Fibroblast of lung (primary cell): Measurements from ENCODE around the gene STON1. TPM values are rescaled to one million over a fixed set of nuclear protein-coding genes. Genes with fewer than 3 reads are reported as not detected.
"Not testable (repeated sequence)": the region's sequence is repeated elsewhere in the genome, so short reads cannot be mapped to it uniquely, and the experiment has no call there.

Experiments used
- DNase-seq, 2 donors: peaks; one replicate each; pipeline versions ENCODE4 v3.0.0 to v3.0.0-alpha.2; 2010; ENCODE audit warnings: low read depth in 2 of 2
- H2AFZ ChIP-seq: 2 replicates; pipeline ENCODE4 v1.5.1; 2012; ENCODE audit warnings: low read length, control low read depth, inconsistent platforms
- H3K27ac ChIP-seq: 2 replicates; pipeline ENCODE4 v1.5.1; 2011; ENCODE audit warnings: low read length, control low read depth; ENCODE audit not compliant: insufficient read depth
- H3K27me3 ChIP-seq: 2 replicates; pipeline ENCODE4 v1.5.1; 2011; ENCODE audit warnings: mild to moderate bottlenecking, low read length; ENCODE audit not compliant: control insufficient read depth, insufficient read depth
- H3K36me3 ChIP-seq: 2 replicates; pipeline ENCODE4 v1.5.1; 2011; ENCODE audit warnings: low read length; ENCODE audit not compliant: control insufficient read depth, insufficient read depth
- H3K4me1 ChIP-seq: 2 replicates; pipeline ENCODE4 v1.5.1; 2011; ENCODE audit warnings: low read length; ENCODE audit not compliant: control insufficient read depth, insufficient read depth; ENCODE audit errors: extremely low read depth
- H3K4me2 ChIP-seq: 2 replicates; pipeline ENCODE4 v1.5.1; 2011; ENCODE audit warnings: low read length, control low read depth; ENCODE audit not compliant: insufficient read depth; ENCODE audit errors: extremely low read depth
- H3K4me3 ChIP-seq, 4 experiments: fragments of 200-600 bp in 1 of 4; sonication (generic) in 1 of 4; replicated peaks in 1 of 4; 2 replicates each; pipeline ENCODE4 v1.5.1; 2011 to 2016; ENCODE audit warnings: low read length in 4 of 4, low read depth in 3 of 4, mild to moderate bottlenecking in 3 of 4, control low read depth in 2 of 4, inconsistent platforms in 1 of 4, mixed read lengths in 1 of 4; ENCODE audit not compliant: insufficient read depth in 1 of 4; ENCODE audit errors: control extremely low read depth in 1 of 4
- H3K79me2 ChIP-seq: 2 replicates; pipeline ENCODE4 v1.5.1; 2012; ENCODE audit warnings: mild to moderate bottlenecking, low read length, inconsistent platforms; ENCODE audit not compliant: control insufficient read depth, insufficient read depth
- H3K9ac ChIP-seq: 2 replicates; pipeline ENCODE4 v1.5.1; 2011; ENCODE audit warnings: mild to moderate bottlenecking, low read length, control low read depth; ENCODE audit not compliant: insufficient read depth
- H3K9me3 ChIP-seq: 2 replicates; pipeline ENCODE4 v1.5.1; 2012; ENCODE audit warnings: low read depth, low read length; ENCODE audit not compliant: control insufficient read depth, insufficient read depth
- H4K20me1 ChIP-seq: 2 replicates; pipeline ENCODE4 v1.5.1; 2011; ENCODE audit warnings: low read length; ENCODE audit not compliant: control insufficient read depth, insufficient read depth; ENCODE audit errors: extremely low read depth
- EZH2 ChIP-seq: IDR thresholded peaks from 2 replicates; pipeline ENCODE4 v1.5.1; 2012; ENCODE audit warnings: low read length, control low read depth, mild to moderate bottlenecking; ENCODE audit errors: missing control alignments
- polyA plus RNA-seq, 2 donors: library from polyadenylated mRNA; depleted of rRNA in 1 of 2; stranded (reverse) in 1 of 2; unstranded in 1 of 2; fragments of >200 nt; gene quantifications; 2 replicates each; pipeline ENCODE4 v1.2.1, GENCODE V29; 2011 to 2012; ENCODE audit warnings: missing spikeins in 1 of 2
- total RNA-seq: library from RNA; depleted of rRNA; stranded (reverse); fragments of >200 nt; gene quantifications from 2 replicates; pipeline ENCODE4 v1.2.1, GENCODE V29; 2014
- TF ChIP-seq, protein P1 (sequence below), 2 donors: IDR thresholded peaks in 1 of 2; conservative IDR thresholded peaks in 1 of 2; 1 replicate in 1 of 2; 2 replicates in 1 of 2; pipeline ENCODE4 v1.5.1; 2011 to 2012; ENCODE audit warnings: low read length in 2 of 2, control low read depth in 1 of 2, inconsistent platforms in 1 of 2, low read depth in 1 of 2, mild to moderate bottlenecking in 1 of 2

STON1 gene
- total and polyA plus RNA-seq, 2 donors (not counting 1 experiment from before 2014, with no cell fraction given) = 11.3 to 16.7 TPM

DNA sequence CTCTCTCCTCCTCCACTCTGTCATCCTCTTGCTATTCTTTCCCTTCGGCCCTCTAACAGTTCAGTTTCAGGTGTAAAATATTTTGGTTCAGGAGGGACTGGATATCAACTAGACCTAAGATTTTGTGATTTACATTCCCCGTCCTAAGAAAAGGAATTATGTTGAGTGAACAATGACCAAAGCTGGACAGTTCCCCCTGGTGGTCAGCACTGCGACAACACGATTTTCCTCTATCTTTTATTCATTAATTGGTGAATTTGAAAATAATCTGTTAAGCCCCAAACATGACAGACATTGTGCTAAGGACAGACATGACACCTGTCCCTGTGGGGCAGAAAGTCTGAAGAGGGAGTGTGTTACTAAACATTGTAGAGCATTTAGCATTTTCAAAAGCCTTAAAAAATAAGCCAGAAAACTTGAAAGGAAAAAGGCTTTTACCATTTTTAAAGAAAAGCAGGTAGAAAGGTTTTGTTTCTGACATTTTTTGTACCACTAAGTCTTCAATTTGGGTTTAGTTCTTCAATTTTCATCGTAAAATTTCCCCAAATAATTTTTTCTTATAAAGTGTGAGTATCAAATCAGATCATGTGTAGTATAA, 59.3 kb downstream of the STON1 start:
- H2AFZ ChIP-seq = no peak overlapping the region

DNA sequence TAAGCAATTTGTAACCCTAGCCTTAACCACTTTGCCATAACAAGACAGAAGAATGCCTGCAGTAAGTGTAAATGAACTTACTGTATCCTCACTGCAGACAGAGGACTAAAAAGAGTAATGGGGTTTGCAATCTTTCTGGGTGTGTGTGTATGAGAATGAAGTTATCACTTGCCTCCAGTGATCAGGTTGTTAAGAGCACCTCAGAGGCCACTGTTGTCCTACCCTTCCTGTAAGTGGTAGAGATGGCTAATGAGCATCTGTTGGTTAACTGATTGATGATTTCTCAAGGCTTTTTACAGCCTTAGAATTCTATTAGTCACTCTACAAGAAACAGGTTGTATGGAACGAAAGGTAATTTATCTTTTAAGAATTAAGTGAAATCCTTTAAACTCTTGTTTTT, 60.1 kb downstream of the STON1 start:
- Histone ChIP-seq H3K27me3 (no peaks in the 10 kb centered on the region), H3K9ac (no peak overlapping the region), H3K36me3 (no peaks in the 10 kb centered on the region), H3K27ac (no peak overlapping the region), H3K4me2 (no peak overlapping the region), H3K9me3 (no peaks in the 10 kb centered on the region), H3K4me1 (no peaks in the 10 kb centered on the region), H3K4me3 (no peak overlapping the region), H2AFZ (no peak overlapping the region), H3K79me2 (no peaks in the 10 kb centered on the region), H4K20me1 (no peaks in the 10 kb centered on the region)
- no peak for DNase-seq
- TF ChIP-seq, protein P1, sequence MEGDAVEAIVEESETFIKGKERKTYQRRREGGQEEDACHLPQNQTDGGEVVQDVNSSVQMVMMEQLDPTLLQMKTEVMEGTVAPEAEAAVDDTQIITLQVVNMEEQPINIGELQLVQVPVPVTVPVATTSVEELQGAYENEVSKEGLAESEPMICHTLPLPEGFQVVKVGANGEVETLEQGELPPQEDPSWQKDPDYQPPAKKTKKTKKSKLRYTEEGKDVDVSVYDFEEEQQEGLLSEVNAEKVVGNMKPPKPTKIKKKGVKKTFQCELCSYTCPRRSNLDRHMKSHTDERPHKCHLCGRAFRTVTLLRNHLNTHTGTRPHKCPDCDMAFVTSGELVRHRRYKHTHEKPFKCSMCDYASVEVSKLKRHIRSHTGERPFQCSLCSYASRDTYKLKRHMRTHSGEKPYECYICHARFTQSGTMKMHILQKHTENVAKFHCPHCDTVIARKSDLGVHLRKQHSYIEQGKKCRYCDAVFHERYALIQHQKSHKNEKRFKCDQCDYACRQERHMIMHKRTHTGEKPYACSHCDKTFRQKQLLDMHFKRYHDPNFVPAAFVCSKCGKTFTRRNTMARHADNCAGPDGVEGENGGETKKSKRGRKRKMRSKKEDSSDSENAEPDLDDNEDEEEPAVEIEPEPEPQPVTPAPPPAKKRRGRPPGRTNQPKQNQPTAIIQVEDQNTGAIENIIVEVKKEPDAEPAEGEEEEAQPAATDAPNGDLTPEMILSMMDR (conservative IDR thresholded peaks at IDR 0.05 in 1 of 2, IDR thresholded peaks at IDR 0.05 in 1 of 2; ENCODE audit: low read depth in 1 of 2, low read length in 2 of 2) = no peak
- TF ChIP-seq EZH2 = no peak

More for the DNA sequence above, 59.3 kb downstream of the STON1 start:
- Histone ChIP-seq H3K4me1 (no peaks in the 10 kb centered on the region), H3K79me2 (no peaks in the 10 kb centered on the region), H3K9me3 (no peaks in the 10 kb centered on the region), H4K20me1 (no peaks in the 10 kb centered on the region), H3K9ac (no peak overlapping the region), H3K4me3 (no peak overlapping the region), H3K36me3 (no peaks in the 10 kb centered on the region), H3K27ac (no peak overlapping the region), H3K4me2 (no peak overlapping the region), H3K27me3 (no peaks in the 10 kb centered on the region)
- peak; percentile 35 to 65 for DNase-seq
- TF ChIP-seq, protein P1 (conservative IDR thresholded peaks at IDR 0.05 in 1 of 2, IDR thresholded peaks at IDR 0.05 in 1 of 2; ENCODE audit: low read depth in 1 of 2, low read length in 2 of 2) = peak; percentile 81 to 88
- no peak for TF ChIP-seq EZH2

- no peak overlapping the region for H3K4me2 ChIP-seq
- H3K79me2 ChIP-seq = no peaks in the 10 kb centered on the region
- H4K20me1 ChIP-seq = no peaks in the 10 kb centered on the region
- H3K27ac ChIP-seq = no peak overlapping the region
- H3K27me3 ChIP-seq = no peaks in the 10 kb centered on the region
- H3K4me3 ChIP-seq = no peak overlapping the region
- H3K36me3 ChIP-seq = no peaks in the 10 kb centered on the region
- no peak overlapping the region for H3K9ac ChIP-seq
- TF ChIP-seq, protein P1 (conservative IDR thresholded peaks at IDR 0.05 in 1 of 2, IDR thresholded peaks at IDR 0.05 in 1 of 2; ENCODE audit: low read depth in 1 of 2, low read length in 2 of 2) = no peak
- no peak for TF ChIP-seq EZH2
- H2AFZ ChIP-seq = no peak overlapping the region
- no peak for DNase-seq
- H3K4me1 ChIP-seq = no peaks in the 10 kb centered on the region
- H3K9me3 ChIP-seq = no peaks in the 10 kb centered on the region
Measured at GRCh38 chr2:48592067-48592466, 62.1 kb downstream of the STON1 start.

DNA sequence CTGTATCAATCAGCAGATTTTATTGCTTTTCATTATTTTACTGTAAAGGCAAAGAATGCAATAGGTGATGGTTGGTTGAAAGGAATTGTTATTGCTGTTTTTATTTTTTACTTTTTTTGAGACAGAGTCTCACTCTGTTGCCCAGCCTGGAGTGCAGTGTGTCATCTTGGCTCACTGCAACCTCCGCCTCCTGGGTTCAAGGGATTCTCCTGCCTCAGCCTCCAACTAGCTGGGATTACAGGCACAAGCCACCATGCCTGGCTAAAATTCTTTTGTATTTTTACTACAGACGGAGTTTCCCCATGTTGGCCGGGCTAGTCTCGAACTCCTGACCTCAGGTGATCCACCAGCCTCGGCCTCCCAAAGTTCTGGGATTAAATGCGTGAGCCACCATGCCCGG, 66.8 kb downstream of the STON1 start:
- H3K36me3 ChIP-seq, H3K27ac ChIP-seq, H3K79me2 ChIP-seq, H3K9ac ChIP-seq, H3K4me1 ChIP-seq, H3K4me3 ChIP-seq, H3K27me3 ChIP-seq, H3K9me3 ChIP-seq, H4K20me1 ChIP-seq, DNase-seq, H3K4me2 ChIP-seq, H2AFZ ChIP-seq: not testable (repeated sequence)
